Adipose tissue (tissue), 3 donors: ENCODE measurements around the gene TADA2B. TPM values are rescaled to one million over a fixed set of nuclear protein-coding genes. Genes with fewer than 3 reads are reported as not detected.

Experiments used
- H3K27ac ChIP-seq: one replicate; pipeline ENCODE4 v1.5.1; 2013; ENCODE audit warnings: low read depth, low read length
- WGBS, 3 donors: extraction: QIAGEN DNeasy Blood & Tissue Kit; methylation state at CpG; one replicate each; pipeline ENCODE4 v1.1.7; 2013; 5-methylcytosine and 5-hydroxymethylcytosine counted together
- polyA plus RNA-seq, 3 donors: library from polyadenylated mRNA; stranded (reverse); fragments of 200-250 nt; gene quantifications; one replicate each; pipeline ENCODE4 v1.2.3, GENCODE V29; 2013
- donor health status: healthy with polysubstance abuse.
- donor health status: Bipolar disorder and iron deficiency.
- donor health status: healthy.

TADA2B gene
- polyA plus RNA-seq, 3 donors = 11.2 to 17.6 (median 12.4) TPM

DNA sequence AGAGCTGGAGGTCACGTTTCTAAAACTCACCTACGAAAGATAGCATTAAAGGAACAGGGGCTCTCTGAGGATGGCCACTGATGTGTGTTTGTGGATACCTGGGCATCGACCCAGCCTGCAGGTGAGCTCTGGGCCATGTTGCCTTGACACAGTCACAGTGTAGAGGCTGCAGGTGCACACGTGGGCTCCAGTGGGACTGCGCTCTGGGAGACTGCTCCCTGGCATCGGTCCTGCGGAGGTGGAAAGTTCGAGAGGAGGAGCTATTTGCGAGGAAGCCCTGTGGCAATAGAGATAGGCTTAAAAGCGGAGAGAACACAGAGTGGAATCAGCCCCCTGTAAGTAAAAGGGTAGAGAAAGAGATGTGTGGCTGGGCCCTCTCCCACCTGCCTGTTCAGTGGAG lies 12.3 kb upstream of the TADA2B start:
- 93 to 97% (median 95%) methylated on average over 10 of the region's 10 CpGs for WGBS, 3 donors
- no peak overlapping the region for H3K27ac ChIP-seq

DNA sequence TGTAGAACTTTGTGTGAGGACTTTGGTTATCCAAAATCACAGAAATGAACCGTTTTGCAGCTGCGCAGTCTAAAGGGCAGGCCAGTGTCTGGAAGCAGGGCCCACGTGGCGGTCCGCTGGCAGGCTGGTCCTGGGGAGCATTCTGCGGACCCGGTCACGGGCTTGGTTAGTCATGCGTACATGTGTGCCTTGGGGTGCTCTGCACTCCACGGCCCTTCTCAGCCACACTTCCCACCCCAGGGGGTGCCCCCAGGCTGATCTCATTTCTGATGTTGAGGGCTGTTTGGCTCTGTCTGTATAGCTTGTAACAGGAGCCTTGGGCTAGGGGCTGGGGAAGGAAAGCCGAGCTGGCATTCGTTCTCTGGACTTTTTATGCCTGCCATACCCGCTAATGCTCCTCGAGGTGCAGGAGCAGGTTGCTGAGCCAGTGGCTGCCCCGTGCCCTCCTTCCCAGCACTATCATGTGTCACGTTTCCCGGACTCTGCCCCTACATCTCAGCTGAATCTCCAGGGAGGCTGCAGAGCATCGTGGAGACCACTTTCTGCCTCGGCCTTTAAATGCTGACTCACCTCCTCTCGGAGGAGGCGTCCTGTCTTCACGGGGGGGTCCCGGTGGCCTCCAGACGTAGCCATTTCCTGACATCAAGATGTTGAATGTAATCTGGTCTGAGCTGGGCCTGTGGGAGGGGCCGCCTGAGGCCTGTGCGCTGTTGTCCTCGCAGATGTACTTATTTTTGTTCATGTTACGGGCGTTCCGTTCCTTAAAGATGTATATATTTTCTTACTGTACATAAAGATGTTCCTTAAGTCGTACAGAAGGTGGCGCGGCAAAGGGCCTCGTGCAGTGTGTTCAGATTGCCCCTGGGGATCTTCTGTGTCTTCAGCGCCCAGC lies 11.4 kb upstream of the TADA2B start:
- H3K27ac ChIP-seq = no peak overlapping the region
- 74 to 83% (median 75%) methylated on average over 35 of the region's 35 CpGs for WGBS, 3 donors

DNA sequence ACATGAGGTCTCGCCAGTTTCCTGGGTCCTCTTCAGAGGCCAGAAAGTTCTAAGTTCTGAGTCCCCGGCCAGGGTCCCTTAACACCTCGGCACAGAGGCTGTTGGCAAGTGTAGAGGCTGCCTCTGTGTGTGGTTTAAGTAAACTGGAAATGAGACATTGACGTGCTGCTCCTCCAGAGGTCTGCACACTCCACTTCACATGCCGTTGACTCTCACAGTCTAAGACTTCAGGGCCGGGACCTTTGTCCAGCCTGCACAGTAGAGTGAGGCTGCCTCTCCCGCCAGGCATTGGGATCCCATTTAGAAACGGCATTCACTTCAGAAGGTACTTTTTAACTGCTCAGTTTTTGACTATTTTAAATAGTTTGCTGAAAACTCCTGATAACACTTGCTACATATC lies 10.6 kb upstream of the TADA2B start:
- H3K27ac ChIP-seq = no peak overlapping the region
- WGBS, 3 donors = 80 to 89% (median 88%) methylated on average over 8 of the region's 8 CpGs

DNA sequence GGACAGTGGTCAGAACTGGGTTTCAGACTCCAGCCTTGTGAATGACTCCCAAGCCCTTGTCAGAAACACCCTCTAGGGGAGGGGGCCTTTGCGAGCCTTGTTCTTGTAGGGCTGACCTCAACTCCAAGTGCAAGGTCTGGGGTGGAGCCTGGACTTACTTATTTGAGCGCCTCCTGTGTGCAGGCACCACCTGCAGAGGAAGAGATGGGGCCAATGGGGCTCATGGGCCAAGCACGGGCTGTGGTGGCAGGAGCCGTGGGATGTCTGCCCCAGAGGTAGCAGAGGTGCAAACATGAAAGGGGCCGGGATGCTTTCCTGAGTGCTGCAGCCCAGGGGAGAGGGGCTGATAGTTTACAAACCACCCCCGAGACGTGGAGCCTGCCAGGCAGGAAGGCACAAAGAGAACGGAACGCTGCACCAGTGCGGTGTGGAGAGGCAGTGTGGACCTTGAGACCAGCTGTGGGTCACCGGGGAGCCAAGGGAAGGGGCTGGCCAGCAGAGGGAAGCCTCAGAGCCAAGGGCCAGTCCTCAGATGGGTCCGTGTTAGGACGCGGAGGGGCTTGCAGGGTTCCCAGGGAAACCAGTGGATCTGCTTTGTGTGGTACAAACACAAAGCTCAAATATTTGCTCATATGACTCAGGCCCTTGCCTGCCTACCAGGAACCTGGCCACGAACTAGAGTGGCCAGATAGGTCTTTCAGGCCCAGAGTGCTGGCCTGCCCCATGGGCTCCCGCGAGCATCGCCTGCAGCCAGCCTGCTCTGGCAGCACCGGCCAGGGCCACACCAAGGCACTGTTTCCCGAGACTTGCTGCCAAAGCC lies 8.7 kb upstream of the TADA2B start:
- 33 to 77% (median 68%) methylated on average over 17 to 20 of the region's 20 CpGs for WGBS, 3 donors
- H3K27ac ChIP-seq = no peak overlapping the region

DNA sequence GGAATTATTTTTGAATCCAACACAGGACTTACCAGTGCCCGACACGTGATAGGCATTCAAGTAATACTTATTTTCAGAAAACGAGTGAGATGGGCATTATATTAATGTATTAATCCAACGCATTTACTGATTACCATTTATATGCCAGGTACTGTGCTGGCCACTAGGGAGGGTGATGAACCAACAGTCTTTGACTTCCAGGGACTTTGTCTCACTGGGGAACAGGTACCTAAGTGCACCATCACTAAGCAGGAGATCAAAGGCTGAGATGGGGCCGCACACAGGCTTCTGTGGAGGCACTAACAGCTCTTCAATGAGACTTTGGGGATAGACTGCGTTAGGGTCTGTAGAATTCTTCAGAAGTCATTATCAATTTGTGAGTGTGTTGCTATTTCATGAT lies 5.7 kb upstream of the TADA2B start:
- no peak overlapping the region for H3K27ac ChIP-seq
- 62 to 84% (median 65%) methylated on average over 6 of the region's 6 CpGs for WGBS, 3 donors

DNA sequence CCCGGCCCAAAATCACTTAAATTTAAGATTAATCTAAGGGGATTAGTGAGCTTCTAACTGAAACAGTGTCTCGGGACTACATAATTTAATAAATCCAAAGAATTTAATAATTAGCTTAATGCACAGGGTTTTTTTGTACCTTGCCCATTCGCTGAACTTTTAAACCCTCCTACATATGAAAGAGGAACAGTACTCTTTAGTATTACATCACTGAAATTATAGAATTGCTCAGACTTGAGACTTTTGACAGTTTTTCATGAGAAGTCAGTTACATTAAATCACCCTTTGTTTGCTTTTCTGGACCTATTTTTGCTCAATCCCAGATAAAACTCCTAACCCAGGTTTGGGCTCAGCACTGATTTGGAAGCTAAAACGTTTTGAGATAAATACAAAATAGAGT lies 2.4 kb upstream of the TADA2B start:
- WGBS, 3 donors = 81 to 86% (median 82%) methylated on average over 4 of the region's 4 CpGs
- no peak overlapping the region for H3K27ac ChIP-seq

GRCh38 chr4:7041246-7041645 lies 1.9 kb upstream of the TADA2B start:
- 91 to 94% (median 92%) methylated on average over 19 of the region's 19 CpGs for WGBS, 3 donors
- H3K27ac ChIP-seq = no peak overlapping the region

DNA sequence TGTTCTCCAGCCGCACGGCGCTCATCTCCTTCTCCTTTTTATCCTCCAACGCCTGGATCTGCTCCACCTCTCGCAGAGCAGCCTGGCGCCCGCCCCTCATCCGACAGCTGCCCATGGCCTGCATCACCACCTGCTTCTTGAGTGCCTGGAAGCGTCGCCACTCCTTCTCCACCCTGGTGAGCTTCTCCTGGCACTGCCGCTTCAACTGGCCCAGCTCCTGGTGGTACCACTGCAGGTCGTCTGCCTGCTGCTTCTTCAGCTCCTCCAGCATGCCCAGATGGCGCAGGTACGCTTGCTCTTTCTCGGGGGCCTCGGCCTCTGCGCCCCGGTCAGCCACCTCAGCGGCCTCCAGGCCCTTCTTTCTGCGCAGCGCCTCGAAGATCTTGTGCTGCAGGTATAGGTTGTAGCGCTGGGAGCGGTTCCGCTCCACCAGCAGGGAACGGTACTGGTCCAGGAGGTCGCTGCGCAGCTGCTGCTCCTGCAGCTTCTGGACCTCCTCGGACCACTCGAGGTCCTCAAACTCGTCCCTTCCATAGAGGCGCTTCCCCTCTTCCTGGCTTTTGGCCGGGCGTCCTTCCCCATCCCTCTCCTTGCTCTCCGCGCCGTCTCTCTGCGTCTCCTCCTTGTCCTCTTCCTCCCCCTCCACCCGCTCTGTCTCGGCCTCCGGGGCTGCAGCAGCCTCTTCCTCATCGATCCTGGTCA lies 1.2 kb upstream of the TADA2B start:
- WGBS, 3 donors = 16 to 27% (median 16%) methylated on average over 41 to 42 of the region's 42 CpGs
- H3K27ac ChIP-seq = no peak overlapping the region

DNA sequence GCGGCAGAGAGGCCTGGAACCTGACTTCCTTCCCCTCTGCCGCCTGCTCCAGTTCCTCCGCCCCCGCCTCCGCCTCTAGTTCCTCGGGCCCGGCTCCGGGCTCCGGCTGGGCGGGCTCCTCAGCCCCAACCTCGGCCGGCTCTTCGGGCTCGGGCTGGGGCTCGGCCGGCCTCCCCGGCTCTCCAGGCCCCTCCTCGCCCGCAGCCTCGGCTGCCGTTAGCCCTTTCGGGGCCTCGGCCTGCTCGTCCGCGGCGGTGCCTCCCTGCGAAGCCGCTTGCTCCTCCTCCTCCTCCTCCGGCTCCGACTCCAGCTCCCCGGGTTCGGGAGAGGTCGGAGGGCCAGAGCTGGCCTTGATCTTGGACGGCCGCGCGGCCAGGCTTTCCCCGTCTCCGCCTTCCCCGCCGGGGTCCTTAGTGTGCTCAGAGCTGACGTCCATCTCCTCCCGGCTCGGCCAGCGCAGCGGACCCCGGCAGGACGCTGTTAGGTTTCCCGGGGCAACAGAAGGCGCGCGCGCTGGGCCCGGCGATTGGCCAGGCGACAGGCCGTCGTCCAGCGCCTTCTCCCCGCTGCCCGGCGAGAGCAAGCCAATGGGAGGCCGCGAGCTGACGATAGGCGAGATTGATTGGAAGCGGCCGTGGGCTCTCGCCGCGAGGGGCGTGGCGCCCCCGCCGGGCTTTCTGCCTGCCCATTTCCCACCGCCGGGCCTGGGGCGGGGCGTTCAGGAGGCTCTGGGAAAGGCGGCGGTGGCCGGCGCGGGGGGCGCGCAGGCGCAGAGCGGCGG lies 479 bp upstream of the TADA2B start:
- 0 to 1% (median 0%) methylated on average over 80 to 90 of the region's 90 CpGs for WGBS, 3 donors
- H3K27ac ChIP-seq = peak overlapping the region; percentile 69

GRCh38 chr4:7044137-7044930 lies 1.2 kb downstream of the TADA2B start:
- WGBS, 3 donors = 10 to 29% (median 22%) methylated on average over 29 of the region's 29 CpGs
- H3K27ac ChIP-seq = no peak overlapping the region

DNA sequence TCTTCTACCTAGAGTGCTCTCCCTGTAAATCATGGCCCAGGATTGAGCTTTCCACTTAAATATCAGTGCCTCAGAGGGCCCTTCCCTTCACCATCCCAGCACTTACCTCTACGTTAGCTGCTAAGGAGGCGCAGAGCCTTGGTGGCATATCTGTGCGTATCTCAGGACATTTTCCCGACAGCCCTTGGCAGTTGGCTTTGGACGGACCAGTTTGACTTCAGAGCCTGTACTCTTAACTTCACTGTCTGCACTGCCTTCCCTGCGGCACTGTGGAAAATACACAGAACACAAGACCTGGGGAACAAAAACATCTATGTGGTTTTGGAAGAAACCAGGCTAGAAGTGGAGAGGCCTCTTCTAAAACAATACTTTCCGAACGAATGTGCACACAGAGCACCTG lies 2.4 kb downstream of the TADA2B start:
- no peak overlapping the region for H3K27ac ChIP-seq
- WGBS, 3 donors = 52 to 93% (median 84%) methylated on average over 8 of the region's 8 CpGs

DNA sequence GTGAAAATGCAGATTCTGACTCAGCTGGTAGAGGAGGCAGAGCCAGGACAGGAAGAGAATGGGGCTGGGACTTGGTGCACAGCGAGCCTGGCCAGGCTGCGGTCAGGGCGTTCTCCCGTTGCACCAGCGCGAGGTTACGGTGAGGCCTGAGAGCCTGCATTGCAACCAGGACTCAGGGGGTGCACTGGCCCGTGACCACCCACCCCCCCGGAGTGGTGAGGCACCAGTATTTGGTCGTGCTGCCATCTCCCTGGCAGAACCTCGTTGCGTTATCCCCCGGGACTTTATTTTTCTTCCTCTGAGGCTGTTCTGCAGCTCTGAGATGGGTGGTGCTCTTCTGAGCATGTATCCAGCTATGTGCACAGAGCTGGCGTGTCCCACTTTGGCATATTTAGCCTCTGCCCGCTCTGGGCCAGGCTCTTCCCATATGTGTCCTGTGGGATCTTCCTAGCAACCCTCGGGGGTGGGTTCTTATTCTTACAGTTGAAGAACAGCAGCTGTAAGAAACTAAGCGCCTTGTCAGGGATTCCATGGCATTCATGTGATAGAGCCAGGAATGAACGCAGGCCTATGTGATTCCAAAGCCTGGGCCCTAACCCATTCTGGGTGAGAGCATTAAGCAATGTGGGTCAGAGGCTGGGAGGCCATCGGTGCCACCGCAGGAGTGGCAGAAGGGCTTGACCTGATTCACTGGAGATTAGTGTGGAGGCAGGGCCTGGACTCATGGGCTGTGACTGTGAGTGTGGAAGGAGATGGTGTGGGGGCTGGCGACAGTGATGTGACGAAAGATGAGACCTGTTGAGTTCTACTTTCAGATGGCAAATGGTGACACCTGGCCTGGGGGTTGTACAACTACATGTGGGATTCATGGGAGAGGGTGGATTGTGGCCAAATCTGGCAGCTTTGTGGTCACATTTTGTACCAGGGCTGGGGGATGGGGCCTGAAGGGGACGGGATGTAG lies 3.1 kb downstream of the TADA2B start:
- no peak overlapping the region for H3K27ac ChIP-seq
- 79 to 89% (median 82%) methylated on average over 23 of the region's 23 CpGs for WGBS, 3 donors

- WGBS, 3 donors = 71 to 95% (median 89%) methylated on average over 9 of the region's 9 CpGs
- no peak overlapping the region for H3K27ac ChIP-seq
Observed at GRCh38 chr4:7046971-7047370, 3.8 kb downstream of the TADA2B start.

DNA sequence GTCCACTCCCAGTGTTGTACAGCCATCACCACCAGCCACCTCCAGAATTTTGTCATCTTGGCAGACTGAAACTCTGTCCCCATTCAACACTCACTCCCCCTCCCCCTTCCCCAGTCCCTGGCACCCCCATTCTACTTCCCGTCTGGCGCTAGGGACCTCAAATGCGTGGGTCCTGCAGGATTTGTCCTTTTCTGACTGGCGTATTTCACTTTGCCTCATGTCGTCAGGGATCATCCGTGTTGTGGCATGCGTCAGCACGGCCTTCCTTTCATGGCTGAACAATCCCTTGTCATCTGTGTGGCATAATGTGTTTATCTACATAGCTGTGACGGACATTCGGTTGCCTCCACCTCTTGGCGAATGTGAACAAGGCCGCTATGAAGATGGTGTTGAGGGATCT lies 5.5 kb downstream of the TADA2B start:
- WGBS, 3 donors = 95 to 96% (median 95%) methylated on average over 12 of the region's 12 CpGs
- no peak overlapping the region for H3K27ac ChIP-seq

GRCh38 chr4:7049295-7049694 lies 6.1 kb downstream of the TADA2B start:
- H3K27ac ChIP-seq = no peak overlapping the region
- WGBS, 3 donors = 86 to 95% (median 90%) methylated on average over 4 of the region's 4 CpGs

DNA sequence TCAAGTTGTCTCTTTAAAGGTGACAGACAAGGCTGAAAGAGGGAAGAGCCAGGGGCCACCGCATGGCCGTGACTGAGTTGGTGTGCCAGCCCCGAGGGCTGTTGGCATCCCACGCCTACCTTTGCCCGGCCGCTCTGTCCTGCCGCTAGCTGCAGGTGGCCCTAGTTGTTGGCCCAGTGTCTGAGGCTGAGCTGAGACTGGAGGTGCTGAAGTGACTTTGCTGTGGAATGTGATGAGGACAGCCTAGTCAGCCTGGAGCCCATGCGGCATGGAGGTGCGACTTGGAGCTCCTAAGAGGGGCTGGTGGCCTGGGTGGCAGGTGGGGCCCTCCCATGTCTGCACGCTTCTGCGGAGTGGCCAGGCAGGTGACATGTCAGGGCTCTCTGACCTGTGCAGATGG lies 6.6 kb downstream of the TADA2B start:
- 66 to 96% (median 93%) methylated on average over 9 to 11 of the region's 11 CpGs for WGBS, 3 donors
- H3K27ac ChIP-seq = no peak overlapping the region
